HS-5 (cell line): Measurements from ENCODE around the gene SLC16A10.
"Not testable (repeated sequence)": the region's sequence is repeated elsewhere in the genome, so short reads cannot be mapped to it uniquely, and the experiment has no call there.

Source experiments
- DNase-seq: peaks from one replicate; pipeline ENCODE4 v3.0.0-alpha.2; 2012; ENCODE audit warnings: low read depth

Gene SLC16A10, protein sequence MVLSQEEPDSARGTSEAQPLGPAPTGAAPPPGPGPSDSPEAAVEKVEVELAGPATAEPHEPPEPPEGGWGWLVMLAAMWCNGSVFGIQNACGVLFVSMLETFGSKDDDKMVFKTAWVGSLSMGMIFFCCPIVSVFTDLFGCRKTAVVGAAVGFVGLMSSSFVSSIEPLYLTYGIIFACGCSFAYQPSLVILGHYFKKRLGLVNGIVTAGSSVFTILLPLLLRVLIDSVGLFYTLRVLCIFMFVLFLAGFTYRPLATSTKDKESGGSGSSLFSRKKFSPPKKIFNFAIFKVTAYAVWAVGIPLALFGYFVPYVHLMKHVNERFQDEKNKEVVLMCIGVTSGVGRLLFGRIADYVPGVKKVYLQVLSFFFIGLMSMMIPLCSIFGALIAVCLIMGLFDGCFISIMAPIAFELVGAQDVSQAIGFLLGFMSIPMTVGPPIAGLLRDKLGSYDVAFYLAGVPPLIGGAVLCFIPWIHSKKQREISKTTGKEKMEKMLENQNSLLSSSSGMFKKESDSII

DNA sequence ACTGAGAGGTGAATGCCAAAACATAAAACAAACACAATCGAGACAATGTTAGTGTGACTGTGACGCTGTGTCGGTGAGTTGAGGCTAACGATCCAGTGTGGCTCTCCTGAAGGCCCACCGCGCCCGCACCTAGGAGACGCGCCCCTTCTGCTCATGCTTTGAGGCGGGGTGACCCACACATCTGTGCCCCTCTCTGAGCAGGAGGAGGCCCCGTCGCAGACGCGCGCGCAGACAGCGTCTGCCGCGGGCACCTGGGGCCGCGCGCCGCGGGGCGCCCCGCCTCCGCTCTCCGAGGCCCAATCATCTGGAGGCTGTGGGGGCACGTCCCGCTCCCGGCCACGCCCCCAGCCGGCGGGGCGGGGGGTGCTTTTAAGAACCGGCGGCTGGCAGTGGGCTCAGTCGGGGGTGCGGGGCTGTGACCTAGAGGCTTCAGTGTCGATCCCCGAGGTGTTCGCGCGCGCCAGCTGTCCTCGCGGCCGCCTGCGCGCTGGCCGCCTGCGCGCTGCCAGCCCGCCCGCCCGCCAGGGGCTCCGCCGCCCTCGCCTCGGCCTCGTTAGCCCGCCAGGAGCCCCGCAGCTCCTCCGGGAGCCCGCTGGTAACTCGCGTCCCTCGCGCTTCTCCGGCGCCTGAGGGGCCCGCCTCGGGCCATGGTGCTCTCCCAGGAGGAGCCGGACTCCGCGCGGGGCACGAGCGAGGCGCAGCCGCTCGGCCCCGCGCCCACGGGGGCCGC lies at the start of gene SLC16A10:
TSS of gene SLC16A10 (plus strand) at position 398 of the 730 bp plus-strand sequence. CDS start at position 648, 250 bp downstream.
- DNase-seq = peak; percentile 9

DNA sequence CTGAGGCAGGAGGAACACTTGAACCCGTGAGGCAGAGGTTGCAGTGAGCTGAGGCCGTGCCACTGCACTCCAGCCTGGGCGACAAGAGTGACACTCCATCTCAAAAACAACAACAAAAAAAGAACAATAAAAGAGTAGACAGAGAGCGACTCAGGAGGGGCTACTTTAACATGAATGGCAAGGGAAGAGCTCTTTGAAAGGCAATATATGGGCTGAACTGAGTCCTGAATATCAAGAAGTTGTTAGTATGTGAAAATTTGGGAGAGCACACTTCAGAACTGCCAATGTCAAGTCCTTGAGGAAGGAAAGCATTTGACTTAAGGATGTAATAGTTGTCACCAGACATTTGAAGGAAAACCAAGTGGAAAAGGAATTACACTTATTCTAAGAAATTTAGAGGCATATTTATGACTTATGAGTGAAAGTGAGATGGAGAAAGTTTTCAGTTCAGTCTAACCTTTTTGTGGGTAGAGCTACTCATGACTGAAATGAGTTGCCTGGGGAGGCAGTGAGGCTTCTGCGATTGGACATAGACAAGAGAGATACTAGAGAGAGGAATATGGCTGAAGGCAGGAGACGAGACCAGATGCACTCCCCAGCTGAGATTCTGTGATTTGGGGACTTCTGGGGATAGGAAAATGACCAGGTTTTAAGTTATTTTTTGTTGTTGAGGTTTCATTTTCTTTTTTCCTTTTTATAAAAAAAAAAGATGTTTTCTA lies 48.6 kb upstream of the SLC16A10 start:
- DNase-seq = no peak

DNA sequence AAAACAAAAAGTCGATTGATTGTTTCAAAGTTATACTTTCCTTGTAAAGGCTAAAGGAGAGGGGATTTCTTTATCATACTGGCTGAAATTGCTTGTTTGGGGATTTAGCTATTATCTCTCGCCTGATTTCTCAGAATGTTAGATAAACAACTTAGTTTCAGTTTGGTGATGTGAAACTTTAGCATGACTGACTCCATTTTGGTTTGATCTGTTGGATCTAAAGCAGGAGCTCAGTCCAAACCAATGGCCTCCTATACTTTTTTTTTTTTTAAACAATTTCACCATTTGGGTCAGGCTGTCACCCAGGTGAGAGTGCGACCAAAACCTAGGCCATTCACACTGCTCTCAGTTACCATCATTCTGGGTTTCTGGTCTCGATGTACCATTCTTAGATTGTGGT lies 45.4 kb upstream of the SLC16A10 start:
- no peak for DNase-seq

DNA sequence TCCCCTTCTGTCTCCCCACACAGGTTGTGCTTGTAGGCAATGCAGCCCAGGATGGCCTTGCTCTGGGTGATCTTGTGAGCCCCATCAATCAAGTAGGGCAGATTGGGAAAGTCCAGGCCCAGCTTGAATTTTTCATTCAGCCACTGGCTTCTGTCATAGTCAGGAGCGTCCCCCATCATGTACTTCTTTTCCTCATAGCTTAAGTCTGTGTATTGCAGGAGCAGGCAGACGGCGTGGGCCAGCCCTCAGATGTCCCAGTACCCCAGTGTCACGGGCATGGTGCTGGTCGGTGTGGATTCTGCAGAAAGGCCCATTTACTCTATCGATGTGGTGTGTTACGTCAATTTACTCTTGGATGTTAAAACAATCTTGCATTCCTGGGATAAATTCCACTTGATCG lies 40.1 kb upstream of the SLC16A10 start:
- DNase-seq = no peak

DNA sequence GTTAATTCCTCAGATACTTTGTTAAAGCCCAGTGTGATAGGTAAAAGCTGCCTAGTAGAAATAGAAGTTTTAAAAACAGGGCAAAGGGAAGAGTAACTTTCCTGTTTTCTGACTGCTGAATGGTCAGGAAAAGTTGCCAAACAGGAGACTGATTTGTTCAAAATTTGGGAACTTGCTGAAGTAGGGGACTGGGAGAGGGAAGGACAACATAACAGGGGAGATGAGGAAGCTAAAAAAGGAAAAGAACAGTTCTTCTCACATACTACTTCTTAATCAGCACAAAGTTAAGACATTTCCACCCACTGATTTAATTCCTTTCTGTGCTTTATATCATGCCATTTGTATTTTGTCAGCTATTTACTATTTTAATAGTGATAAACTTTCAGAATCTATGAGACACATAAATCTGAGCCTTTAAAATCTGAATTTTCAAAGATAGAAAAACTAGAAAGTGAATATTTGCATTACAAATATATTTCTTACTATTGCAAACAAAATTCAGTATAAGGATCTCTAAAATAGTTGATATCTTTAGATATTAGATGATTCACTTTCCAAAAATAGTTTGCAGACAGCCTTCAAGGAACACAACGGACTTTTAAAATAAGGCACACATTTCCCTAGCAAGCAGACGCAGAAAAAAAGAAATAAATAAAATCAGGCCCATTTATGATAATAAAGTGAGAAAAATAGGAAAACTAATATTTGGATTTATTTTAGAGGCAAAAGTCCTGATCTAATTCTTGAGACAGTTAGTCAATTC lies 36.9 kb upstream of the SLC16A10 start:
- DNase-seq = no peak

DNA sequence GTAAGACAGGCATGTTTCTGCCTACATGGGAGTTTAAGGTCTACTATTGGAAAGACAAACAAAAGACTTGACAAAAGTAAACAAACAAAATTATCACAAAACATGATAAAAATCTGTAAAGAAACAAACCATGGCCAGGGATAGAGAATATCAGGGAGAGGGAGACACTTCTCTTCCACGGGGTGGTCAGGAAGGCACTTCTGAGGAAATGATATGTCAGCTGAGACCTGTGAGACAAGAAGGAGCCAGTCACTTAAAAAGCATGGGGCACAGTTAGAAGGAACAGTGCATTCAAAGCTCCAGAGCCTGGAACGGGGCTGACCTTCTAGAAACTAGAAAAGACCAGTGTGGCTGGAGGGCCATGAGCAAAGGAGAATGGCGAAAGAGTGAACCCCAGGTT lies 35.1 kb upstream of the SLC16A10 start:
- DNase-seq = no peak

DNA sequence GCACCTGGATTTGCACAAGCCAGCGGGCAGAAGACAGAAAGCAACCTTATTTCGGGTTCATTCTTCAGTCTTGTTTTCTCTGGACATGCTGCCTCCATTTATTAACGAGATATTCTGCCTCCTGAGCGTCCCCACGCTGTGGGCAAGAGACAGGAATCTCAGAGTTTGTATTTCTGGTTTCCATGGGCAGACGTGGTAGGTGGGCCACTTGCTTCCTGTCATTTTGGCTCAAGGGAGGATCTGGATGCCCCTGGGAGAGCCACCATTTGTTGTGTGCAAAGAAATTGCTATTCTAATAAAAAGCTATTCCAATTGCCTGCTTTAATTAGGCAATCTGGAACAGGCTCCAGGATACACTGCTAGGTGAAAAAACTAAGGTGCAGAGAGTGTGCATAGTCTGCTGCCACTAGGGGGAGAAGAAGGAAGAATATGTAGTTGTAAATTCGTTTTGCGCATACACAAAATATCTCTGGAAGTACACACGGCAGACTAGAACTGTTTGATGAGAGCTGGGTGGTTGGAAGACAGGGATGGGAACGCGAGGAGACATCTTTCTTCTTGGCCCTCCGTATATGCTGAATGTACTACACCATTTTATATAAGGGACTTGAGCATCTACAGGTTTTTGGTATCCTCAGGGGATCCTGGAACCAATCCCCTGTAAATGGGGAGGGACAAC lies 30.1 kb upstream of the SLC16A10 start:
- no peak for DNase-seq

DNA sequence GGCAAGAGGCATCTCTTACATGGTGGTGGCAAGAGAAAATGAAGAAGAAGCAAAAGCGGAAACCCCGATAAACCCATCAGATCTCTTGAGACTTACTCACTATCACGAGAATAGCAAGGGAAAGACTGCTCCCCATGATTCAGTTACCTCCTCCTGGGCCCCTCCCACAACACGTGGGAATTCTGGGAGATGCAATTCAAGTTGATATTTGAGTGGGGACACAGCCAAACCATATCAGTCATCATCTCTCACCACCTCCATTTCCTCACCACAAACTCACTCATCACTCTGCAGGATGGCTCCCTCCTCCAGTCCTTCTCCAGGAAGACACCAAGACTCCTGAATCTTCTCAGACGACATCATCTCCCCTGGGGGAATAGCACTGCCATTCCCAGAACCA lies 25.8 kb upstream of the SLC16A10 start:
- peak; percentile 14 for DNase-seq

DNA sequence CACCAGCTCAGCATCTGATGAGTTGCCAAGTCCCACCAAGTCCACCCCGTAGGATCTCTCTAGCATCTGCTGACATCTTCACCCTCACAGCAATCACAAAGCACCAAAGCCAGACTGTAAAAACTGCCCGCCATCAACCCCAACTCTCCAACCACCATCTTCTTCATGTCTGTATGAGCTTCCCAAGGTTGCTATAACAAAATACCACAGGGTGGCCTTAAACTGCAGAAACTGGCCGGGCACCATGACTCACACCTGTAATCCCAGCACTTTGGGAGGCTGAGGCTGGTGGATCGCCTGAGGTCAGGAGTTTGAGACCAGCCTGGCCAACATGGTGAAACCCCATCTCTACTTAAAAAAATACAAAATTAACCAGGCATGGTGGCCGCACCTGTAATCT lies 25.3 kb upstream of the SLC16A10 start:
- not testable (repeated sequence) for DNase-seq

DNA sequence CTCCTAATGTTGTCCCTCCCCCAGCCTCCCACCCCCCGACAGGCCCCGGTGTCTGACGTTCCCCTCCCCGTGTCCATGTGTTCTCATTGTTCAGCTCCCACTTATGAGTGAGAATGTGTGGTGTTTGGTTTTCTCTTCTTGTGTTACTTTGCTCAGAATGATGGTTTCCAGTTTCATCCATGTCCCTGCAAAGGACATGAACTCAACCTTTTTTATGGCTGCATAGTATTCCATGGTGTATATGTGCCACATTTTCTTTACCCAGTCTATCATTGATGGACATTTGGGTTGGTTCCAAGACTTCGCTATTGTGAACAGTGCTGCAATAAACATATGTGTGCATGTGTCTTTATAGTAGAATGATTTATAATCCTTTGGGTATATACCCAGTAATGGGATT lies 24.4 kb upstream of the SLC16A10 start:
- DNase-seq = not testable (repeated sequence)

DNA sequence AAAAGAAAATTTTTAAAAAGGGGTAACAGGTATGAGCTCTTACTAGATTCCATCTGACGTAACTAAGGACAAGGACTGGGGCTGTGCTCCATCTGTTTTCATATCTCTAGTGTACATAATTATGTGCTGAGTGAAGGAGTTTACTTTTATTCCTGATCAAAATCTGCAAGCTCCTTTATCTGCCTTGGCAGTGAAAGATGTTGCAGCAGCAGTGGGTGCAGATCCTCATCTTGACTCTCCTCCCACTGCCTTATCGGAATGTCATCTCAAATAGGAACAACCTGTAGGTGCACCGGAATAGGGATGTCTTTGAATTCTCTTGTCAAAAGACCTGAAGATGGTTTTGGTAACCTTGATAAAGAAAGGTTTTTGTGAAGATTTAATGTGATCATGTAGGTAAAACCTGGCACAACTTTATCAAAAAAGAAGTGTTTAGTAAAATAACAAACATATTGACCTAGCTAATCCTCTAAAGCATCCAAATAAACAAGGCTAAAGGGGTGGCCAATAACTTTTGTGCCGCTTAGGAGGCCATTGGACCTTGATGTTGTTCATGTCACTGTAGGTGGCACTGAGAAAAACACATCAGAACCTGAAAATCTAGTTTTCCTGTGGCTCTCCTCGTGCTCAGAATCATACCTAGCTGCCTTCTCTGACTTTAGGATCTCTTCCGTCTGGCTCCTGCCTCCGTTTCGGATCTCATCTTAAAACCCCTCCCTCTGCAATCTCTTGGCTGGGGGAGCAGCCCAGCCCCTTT lies 19.0 kb upstream of the SLC16A10 start:
- no peak for DNase-seq

DNA sequence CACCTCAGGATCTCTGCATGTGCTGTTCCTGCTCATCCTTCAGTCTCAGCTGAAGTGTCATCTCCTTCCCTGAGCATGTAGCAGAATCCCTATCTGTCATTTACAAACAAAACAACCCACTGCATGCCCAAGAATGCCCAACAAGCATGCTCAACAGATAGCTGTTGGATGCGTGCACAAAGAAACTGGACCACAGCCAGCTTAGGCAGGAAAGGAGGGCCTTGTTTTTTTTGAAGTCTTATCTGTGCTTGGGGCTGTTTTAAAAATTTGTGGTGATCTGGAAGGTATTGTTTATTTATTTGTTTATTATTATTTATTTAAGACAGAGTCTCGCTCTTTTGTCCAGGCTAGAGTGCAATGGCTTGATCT lies 18.5 kb upstream of the SLC16A10 start:
- DNase-seq = no peak

DNA sequence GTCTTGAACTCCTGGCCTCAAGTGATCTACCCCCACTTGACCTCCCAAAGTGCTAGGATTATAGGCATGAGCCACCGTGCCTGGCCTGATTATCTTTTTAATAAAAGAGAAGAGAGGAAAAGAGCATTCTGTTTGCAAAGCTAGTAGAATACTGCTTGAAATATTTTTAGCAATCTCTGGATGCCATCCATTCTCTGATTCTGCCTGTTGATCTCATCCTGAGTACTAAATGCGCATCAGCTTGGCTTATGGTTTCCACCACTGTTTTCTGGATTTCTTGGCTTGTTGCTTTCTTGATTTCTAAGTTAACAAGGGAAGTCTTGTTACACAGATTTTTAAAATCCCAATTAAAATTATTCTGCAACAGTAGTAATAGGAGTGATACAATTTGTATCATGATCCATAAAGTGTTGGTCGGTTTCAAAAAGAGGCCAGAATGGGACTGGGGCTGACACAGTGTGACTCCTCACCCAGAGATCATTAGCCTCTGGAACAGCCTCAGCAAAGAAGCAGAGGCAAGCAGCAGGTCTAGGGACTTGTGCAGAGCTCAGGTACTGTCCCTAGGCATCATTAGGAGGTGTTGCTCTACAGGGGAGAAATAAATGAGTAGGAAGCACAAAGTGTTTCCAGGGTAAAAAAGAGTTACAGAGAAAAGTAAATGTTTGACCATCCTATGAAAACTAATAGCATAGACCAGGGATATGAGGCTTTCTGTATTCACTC lies 17.8 kb upstream of the SLC16A10 start:
- no peak for DNase-seq

DNA sequence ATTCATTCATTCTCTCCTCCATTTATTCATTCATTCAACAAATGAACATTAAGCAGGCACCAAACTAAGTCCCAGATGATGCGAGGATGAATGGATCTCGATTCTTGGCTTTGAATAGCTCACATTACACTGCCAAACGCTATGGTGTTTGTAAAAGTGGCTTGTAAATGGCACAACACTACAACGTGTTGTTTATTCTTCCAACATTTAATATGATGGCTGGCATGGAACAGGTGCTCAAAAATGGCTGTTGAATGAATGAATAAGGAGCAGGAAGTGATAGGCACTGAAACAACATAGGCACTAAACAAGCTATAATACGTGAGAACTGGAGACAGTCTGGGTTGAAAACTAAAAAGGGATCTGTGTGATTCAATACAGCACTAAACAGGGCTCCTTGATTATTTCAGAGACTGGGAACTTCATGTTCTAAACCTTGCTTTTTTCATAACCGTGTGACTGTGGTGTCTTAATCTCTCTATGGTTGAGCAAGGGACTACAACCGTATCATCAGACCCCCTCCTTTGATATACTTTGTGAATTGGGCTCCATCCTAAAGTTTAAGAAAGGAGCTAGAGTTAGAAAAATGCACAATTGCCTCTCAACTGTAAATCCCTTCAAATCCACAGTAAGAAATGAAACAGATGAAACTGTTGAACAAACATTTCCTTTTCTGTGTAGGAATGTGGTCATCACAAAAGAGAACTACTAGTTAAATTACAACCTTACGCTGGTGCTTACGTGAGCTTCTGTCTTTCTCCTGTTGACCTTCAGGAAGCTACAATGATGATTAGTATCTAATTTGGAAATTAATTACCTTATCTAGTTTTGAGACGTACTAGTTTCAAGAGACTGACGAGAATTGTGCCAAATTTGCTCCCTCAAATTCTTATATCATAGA lies 16.9 kb upstream of the SLC16A10 start:
- DNase-seq = no peak

DNA sequence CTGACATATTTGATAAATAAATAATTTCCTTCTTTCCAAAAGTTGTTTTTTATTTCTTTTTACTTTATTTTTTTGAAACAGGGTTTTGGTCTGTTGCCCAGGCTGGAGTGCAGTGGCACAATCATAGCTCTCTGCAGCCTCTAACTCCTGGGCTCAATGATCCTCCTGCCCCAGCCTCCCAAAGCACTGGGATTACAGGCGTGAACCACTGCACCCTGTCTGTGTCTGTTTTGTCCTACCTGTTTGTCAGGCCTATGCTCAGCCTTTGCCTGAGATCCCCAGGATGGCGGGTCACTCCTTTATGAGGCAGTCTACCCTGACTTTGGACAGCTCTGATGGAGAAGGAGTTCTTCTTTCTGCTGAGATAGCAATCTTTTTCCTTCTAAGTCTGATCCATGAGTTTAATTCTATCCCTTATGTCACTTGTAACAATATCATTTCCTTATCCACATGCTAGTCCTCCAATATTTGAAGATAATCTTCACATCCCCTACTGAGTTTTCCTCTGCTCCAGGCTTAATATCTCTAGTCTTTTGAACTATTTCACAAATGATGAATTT lies 14.4 kb upstream of the SLC16A10 start:
- DNase-seq = no peak

DNA sequence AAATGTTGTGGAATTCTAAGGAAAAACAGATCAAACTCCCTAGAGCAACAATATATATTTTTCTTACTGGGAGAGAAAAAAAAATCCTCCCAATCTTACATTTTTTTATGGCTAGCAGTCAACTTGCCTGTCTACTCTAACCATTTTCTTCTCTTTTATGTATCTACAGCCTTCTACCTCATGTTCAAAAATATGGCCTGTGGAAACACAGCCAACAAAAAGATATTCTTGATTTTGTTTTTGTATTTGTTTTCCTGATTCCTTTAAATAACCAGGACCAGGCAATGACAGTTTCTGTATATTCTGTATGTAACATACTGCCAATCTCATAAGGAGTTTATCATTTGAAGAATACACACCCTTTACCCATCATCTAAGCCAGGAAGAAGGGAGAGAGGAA lies 13.0 kb upstream of the SLC16A10 start:
- no peak for DNase-seq

DNA sequence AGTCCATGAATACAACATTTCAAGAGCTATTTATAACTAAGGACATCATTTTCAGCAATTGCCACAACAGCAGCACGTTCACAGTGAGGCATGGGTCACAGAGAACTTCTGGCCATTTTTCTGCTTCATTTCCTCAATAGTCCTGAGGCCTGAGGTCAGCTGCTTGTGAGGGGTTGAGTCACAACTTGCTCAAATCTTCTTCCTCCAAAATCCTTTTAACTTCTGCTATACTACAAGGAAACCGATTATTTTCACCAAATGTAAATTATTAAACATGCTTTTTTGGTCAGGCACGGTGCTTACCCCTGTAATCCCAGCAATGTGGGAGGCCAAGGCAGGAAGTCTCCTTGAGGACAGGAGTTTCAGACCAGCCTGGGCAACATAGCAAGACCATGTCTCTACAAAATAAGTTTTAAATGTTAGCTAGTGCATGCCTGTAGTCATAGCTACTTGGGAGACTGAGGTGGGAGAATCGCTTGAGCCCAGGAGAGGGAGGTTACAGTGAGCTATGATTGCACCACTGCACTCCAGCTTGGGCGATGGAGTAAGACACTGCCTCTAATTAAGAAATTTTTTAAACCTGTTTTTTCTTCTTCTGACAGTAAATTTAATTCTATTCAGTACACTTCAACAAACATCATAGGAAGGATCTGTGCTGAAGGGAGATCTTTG lies 11.1 kb upstream of the SLC16A10 start:
- DNase-seq = no peak

DNA sequence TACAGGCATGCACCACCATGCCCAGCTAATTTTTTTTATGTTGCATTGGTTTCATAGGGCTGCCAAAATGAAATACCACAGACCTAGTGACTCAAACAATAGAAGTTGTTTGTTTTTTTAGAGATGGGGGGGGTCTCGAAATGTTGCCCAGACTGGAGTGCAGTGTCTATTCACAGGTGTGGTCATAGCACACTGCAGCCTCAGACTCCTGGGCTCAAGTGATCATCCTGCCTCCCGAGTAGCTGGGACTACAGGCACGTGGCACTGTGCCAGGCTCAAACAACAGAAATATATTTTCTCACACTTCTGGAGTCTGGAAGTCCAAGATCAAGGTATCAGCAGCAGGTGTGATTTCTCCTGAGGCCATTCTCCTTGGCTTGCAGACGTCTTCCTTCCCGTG lies 6.6 kb upstream of the SLC16A10 start:
- no peak for DNase-seq
